Measurements from ENCODE around the gene EED. TPM values are rescaled to one million over a fixed set of nuclear protein-coding genes. Genes with fewer than 3 reads are reported as not detected.

Gene EED
- total and polyA plus RNA-seq, 9 of the 15 experiments (the other 6 are each of a cell fraction or from before 2014, with no cell fraction given) = 33.0 to 110 (median 55.1) TPM

GRCh38 chr11:86302092-86302793 lies 57.7 kb downstream of the EED start, which contains the start of gene HIKESHI (continued):
- TF ChIP-seq, protein P1, sequence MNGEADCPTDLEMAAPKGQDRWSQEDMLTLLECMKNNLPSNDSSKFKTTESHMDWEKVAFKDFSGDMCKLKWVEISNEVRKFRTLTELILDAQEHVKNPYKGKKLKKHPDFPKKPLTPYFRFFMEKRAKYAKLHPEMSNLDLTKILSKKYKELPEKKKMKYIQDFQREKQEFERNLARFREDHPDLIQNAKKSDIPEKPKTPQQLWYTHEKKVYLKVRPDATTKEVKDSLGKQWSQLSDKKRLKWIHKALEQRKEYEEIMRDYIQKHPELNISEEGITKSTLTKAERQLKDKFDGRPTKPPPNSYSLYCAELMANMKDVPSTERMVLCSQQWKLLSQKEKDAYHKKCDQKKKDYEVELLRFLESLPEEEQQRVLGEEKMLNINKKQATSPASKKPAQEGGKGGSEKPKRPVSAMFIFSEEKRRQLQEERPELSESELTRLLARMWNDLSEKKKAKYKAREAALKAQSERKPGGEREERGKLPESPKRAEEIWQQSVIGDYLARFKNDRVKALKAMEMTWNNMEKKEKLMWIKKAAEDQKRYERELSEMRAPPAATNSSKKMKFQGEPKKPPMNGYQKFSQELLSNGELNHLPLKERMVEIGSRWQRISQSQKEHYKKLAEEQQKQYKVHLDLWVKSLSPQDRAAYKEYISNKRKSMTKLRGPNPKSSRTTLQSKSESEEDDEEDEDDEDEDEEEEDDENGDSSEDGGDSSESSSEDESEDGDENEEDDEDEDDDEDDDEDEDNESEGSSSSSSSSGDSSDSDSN (IDR thresholded peaks at IDR 0.05; ENCODE audit: borderline replicate concordance in 1 of 2, low read depth in 2 of 2, low read length in 2 of 2) = peak in 1 of 2 experiments; percentile 80; a peak in 1 of 4 replicates
- TF ChIP-seq CEBPG (CRISPR knock-in tag; IDR thresholded peaks at IDR 0.05) = no peak
- no peak for TF ChIP-seq CEBPG (tag; conservative IDR thresholded peaks at IDR 0.05 in 1 of 2, IDR thresholded peaks at IDR 0.05 in 1 of 2)
- TF ChIP-seq, protein P2, sequence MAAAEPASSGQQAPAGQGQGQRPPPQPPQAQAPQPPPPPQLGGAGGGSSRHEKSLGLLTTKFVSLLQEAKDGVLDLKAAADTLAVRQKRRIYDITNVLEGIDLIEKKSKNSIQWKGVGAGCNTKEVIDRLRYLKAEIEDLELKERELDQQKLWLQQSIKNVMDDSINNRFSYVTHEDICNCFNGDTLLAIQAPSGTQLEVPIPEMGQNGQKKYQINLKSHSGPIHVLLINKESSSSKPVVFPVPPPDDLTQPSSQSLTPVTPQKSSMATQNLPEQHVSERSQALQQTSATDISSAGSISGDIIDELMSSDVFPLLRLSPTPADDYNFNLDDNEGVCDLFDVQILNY (CRISPR knock-in tag; IDR thresholded peaks at IDR 0.05) = no peak
- no peak for TF ChIP-seq ZBTB34 (CRISPR knock-in tag; IDR thresholded peaks at IDR 0.05)
- TF ChIP-seq CAMTA2 (CRISPR knock-in tag; conservative IDR thresholded peaks at IDR 0.05) = no peak
- TF ChIP-seq XRCC5 (IDR thresholded peaks at IDR 0.05; ENCODE audit: low read depth, low read length) = peak; percentile 40; the same call in 1 of the 2 replicates
- TF ChIP-seq PRPF4 (IDR thresholded peaks at IDR 0.05; ENCODE audit: insufficient read depth, low read depth, low read length, poor library complexity, severe bottlenecking) = no peak
- TF ChIP-seq, protein P3, sequence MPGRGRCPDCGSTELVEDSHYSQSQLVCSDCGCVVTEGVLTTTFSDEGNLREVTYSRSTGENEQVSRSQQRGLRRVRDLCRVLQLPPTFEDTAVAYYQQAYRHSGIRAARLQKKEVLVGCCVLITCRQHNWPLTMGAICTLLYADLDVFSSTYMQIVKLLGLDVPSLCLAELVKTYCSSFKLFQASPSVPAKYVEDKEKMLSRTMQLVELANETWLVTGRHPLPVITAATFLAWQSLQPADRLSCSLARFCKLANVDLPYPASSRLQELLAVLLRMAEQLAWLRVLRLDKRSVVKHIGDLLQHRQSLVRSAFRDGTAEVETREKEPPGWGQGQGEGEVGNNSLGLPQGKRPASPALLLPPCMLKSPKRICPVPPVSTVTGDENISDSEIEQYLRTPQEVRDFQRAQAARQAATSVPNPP (IDR thresholded peaks at IDR 0.05; ENCODE audit: borderline replicate concordance, insufficient read depth, insufficient read length) = no peak
- TF ChIP-seq DEAF1 (CRISPR knock-in tag; IDR thresholded peaks at IDR 0.05) = no peak
- TF ChIP-seq, protein P4, sequence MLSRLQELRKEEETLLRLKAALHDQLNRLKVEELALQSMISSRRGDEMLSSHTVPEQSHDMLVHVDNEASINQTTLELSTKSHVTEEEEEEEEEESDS (CRISPR knock-in tag; IDR thresholded peaks at IDR 0.05) = no peak
- peak; percentile 69 for TF ChIP-seq JUND (IDR thresholded peaks at IDR 0.05; ENCODE audit: borderline replicate concordance, low read depth, low read length)
- TF ChIP-seq JUND (tag; IDR thresholded peaks at IDR 0.05; ENCODE audit: borderline replicate concordance, low read depth, low read length) = peak; percentile 71; the same call in 1 of the 3 replicates
- TF ChIP-seq SRSF1 (IDR thresholded peaks at IDR 0.05; ENCODE audit: low read depth, low read length) = no peak
- peak; percentile 100 for TF ChIP-seq HCFC1 (IDR thresholded peaks at IDR 0.05; ENCODE audit: low read depth, low read length)
- TF ChIP-seq ZNF217 (CRISPR knock-in tag; IDR thresholded peaks at IDR 0.05) = no peak
- no peak for TF ChIP-seq TARDBP (IDR thresholded peaks at IDR 0.05)
- TF ChIP-seq ZKSCAN8 (CRISPR knock-in tag; IDR thresholded peaks at IDR 0.05) = peak; percentile 60; the same call in 1 of the 2 replicates
- peak; percentile 73 for TF ChIP-seq SMAD3 (CRISPR knock-in tag; conservative IDR thresholded peaks at IDR 0.05)
